Thyroid gland (tissue), 4 donors: ENCODE data around the gene SYNPO. TPM values are rescaled to one million over a fixed set of nuclear protein-coding genes. Genes with fewer than 3 reads are reported as not detected.

ENCODE experiments used
- DNase-seq, 2 donors: peaks; one replicate each; pipeline ENCODE4 v3.0.0-alpha.2; 2019
- H3K27ac ChIP-seq, 3 donors: fragments of 200-600 bp; sonication (generic); 1 replicate in 2 of 3; 2 replicates in 1 of 3; pipeline ENCODE4 v1.5.1; 2016 to 2019; ENCODE audit warnings: mild to moderate bottlenecking in 1 of 3, moderate library complexity in 1 of 3
- H3K27me3 ChIP-seq: fragments of 200-600 bp; sonication (generic); one replicate; pipeline ENCODE4 v1.5.1; 2019
- H3K36me3 ChIP-seq, 2 donors: fragments of 200-600 bp; sonication (generic); one replicate each; pipeline ENCODE4 v1.5.1; 2016 to 2019
- H3K4me1 ChIP-seq, 2 donors: fragments of 200-600 bp; sonication (generic); one replicate each; pipeline ENCODE4 v1.5.1; 2017 to 2019
- H3K4me3 ChIP-seq, 3 donors: fragments of 200-600 bp; sonication (generic); replicated peaks in 1 of 3; 1 replicate in 2 of 3; 2 replicates in 1 of 3; pipeline ENCODE4 v1.5.1; 2016; ENCODE audit warnings: mild to moderate bottlenecking in 1 of 3
- H3K9me3 ChIP-seq: fragments of 200-600 bp; sonication (generic); one replicate; pipeline ENCODE4 v1.5.1; 2017
- POLR2A ChIP-seq, 2 donors: fragments of 450-650 bp; IDR thresholded peaks; one replicate each; pipeline ENCODE4 v1.6.1; 2017; ENCODE audit warnings: antibody characterized with exemption in 2 of 2, mild to moderate bottlenecking in 2 of 2, moderate library complexity in 1 of 2
- WGBS, 2 donors: methylation state at CpG; one replicate each; pipeline ENCODE4 v1.1.5; 2017; 5-methylcytosine and 5-hydroxymethylcytosine counted together
- intact Hi-C: fragments of 100-400 bp; cut with DNase I; formaldehyde crosslinking; loops from one replicate; pipeline ENCODE4 v1.15.1; 2023
- total RNA-seq, 4 donors: library from RNA; depleted of rRNA; stranded (reverse); fragments of >200 nt; gene quantifications; one replicate each; pipeline ENCODE4 v1.2.3, GENCODE V29; 2016
- TF ChIP-seq, protein P1 (sequence below), 6 experiments: fragments of 200-600 bp in 3 of 6; fragments of 450-650 bp in 3 of 6; sonication (generic) in 3 of 6; IDR thresholded peaks; one replicate each; pipeline ENCODE4 v1.5.1; 2016 to 2019; ENCODE audit warnings: antibody characterized with exemption in 6 of 6, mild to moderate bottlenecking in 2 of 6, inconsistent platforms in 1 of 6, moderate library complexity in 1 of 6

The SYNPO gene
- total RNA-seq, 4 donors from 2014 or later, result 8.8 to 19.3 (median 14.1) TPM

DNA sequence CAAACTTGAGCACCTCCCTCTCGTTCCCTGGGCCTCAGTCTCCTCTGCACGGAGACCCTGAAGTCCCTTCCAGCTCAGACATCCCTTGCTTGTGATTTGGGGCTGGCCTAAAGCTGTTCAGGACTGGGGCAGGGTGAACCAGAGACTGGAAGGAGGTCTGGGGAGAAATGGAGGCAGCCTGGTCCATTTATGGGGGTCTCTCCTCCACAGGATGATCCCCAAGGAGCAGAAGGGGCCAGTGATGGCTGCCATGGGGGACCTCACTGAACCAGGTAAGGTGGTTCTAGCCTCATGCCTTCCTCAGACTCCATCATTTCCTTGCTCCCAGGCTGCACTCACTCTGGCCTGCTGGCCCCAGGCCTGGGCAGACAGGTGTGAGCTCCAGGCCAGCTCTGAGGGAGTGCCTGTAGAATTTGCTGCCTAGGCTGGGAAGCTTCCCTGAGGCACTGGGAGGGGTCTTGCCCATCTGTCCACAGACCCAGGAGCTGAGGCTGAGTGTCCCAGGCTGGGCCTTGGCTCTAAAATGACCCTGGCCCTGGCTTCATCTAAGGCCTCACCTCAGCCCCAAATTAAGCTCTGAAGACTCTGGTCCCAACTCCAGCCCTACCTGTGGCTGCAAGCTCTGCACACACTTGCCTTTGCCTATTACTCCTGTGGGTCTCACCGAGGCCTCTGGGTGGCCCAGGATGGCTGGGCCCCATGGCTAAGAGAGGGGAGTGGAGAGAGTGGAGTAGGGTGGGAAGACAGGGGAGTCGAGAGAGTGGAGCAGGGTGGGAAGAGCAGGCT lies 22.5 kb downstream of the SYNPO start:
- H3K27me3 ChIP-seq, result no peaks in the 10 kb centered on the region
- H3K27ac ChIP-seq, result no peak overlapping the region
- no peak overlapping the region for H3K4me3 ChIP-seq
- intact Hi-C loops, result no loop called here
- no peaks in the 10 kb centered on the region for H3K4me1 ChIP-seq
- no peaks in the 10 kb centered on the region for H3K9me3 ChIP-seq
- no peak for DNase-seq
- 76 to 81% methylated on average over 4 of the region's 4 CpGs for WGBS, 2 donors
- no peaks in the 10 kb centered on the region for H3K36me3 ChIP-seq
- TF ChIP-seq, protein P1, sequence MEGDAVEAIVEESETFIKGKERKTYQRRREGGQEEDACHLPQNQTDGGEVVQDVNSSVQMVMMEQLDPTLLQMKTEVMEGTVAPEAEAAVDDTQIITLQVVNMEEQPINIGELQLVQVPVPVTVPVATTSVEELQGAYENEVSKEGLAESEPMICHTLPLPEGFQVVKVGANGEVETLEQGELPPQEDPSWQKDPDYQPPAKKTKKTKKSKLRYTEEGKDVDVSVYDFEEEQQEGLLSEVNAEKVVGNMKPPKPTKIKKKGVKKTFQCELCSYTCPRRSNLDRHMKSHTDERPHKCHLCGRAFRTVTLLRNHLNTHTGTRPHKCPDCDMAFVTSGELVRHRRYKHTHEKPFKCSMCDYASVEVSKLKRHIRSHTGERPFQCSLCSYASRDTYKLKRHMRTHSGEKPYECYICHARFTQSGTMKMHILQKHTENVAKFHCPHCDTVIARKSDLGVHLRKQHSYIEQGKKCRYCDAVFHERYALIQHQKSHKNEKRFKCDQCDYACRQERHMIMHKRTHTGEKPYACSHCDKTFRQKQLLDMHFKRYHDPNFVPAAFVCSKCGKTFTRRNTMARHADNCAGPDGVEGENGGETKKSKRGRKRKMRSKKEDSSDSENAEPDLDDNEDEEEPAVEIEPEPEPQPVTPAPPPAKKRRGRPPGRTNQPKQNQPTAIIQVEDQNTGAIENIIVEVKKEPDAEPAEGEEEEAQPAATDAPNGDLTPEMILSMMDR (IDR thresholded peaks at IDR 0.05), result no peak
- no peak for TF ChIP-seq POLR2A (IDR thresholded peaks at IDR 0.05)

GRCh38 chr5:150663936-150664335 lies 23.5 kb downstream of the SYNPO start:
- intact Hi-C loops, result no loop called here
- no peaks in the 10 kb centered on the region for H3K9me3 ChIP-seq
- H3K4me3 ChIP-seq, result no peak overlapping the region
- DNase-seq, result no peak
- H3K27ac ChIP-seq, result no peak overlapping the region
- no peak for TF ChIP-seq POLR2A (IDR thresholded peaks at IDR 0.05)
- TF ChIP-seq, protein P1 (IDR thresholded peaks at IDR 0.05), result no peak
- H3K36me3 ChIP-seq, result no peaks in the 10 kb centered on the region
- no peaks in the 10 kb centered on the region for H3K4me1 ChIP-seq
- H3K27me3 ChIP-seq, result no peaks in the 10 kb centered on the region
- WGBS, 2 donors, result 92 to 94% methylated on average over 3 of the region's 3 CpGs

DNA sequence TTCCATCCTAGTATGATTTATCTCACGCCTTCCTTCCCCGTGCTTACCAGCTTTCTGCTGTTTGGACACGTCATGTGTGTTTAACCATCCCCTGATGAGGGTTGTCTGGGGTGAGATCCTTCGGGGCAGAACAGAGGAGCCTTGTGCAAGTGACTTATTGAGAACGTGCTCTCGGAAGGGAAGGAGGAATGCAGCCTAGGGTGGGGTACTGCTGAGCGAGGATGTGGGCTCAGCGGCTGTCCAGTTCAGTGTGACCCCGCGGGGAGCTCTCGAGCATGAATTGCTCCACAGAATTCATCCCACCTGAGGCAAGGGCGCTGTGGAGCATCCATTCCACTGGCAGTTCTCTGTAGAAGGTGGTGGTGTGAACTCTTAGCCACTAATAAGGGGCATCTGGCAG lies 24.6 kb downstream of the SYNPO start:
- Histone ChIP-seq H3K27me3 (no peaks in the 10 kb centered on the region), H3K36me3 (no peaks in the 10 kb centered on the region), H3K4me1 (no peaks in the 10 kb centered on the region), H3K27ac (no peak overlapping the region), H3K9me3 (no peaks in the 10 kb centered on the region), H3K4me3 (no peak overlapping the region)
- no peak for TF ChIP-seq POLR2A (IDR thresholded peaks at IDR 0.05)
- TF ChIP-seq, protein P1 (IDR thresholded peaks at IDR 0.05), result no peak
- intact Hi-C loops, result no loop called here
- no peak for DNase-seq
- WGBS, 2 donors, result 52 to 68% methylated on average over 12 of the region's 12 CpGs

DNA sequence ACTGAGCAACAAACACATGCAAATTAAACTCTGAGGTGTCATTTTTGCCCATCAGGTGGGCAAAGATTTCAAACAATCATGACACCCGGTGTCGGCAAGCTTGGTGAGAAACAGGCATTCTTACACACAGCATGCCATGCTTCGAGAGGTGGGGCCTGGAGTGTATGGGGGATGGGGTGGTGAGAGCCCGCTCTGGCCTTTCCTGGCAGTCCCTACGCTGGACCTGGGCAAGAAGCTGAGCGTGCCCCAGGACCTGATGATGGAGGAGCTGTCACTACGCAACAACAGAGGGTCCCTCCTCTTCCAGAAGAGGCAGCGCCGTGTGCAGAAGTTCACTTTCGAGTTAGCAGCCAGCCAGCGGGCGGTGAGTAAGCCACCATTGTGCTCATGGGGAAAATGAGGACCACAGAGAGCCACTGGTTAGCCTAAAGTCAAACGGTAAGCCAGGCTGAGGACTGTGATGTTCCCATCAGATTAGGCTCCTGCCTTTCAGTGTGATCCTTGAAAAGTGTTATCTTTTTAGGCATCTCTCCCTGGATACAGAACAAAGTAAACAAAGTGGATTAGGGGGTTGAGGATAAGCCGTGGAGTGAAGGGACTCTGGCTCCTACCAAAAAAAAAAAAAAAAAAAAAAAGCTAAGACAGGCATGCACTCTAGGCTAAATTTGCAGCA lies 30.0 kb downstream of the SYNPO start:
- TF ChIP-seq POLR2A (IDR thresholded peaks at IDR 0.05), result no peak
- TF ChIP-seq, protein P1 (IDR thresholded peaks at IDR 0.05), result no peak
- no peak for DNase-seq
- intact Hi-C loops, result no loop called here
- Histone ChIP-seq H3K9me3 (no peaks in the 10 kb centered on the region), H3K36me3 (no peaks in the 10 kb centered on the region), H3K4me1 (peaks cover 11 to 19% of the 10 kb centered on the region in 2 donors), H3K4me3 (no peak overlapping the region), H3K27ac (no peak overlapping the region), H3K27me3 (peaks cover 11% of the 10 kb centered on the region)
- 57 to 61% methylated on average over 13 to 14 of the region's 14 CpGs for whole genome bisulfite sequencing, 2 donors

- DNase-seq, result no peak
- Histone ChIP-seq H3K27ac (no peak overlapping the region), H3K36me3 (no peaks in the 10 kb centered on the region), H3K4me3 (no peak overlapping the region), H3K4me1 (peaks cover 11 to 19% of the 10 kb centered on the region in 2 donors), H3K9me3 (no peaks in the 10 kb centered on the region), H3K27me3 (peaks cover 11% of the 10 kb centered on the region)
- TF ChIP-seq POLR2A (IDR thresholded peaks at IDR 0.05), result no peak
- TF ChIP-seq, protein P1 (IDR thresholded peaks at IDR 0.05), result no peak
- 50 to 54% methylated on average over 2 of the region's 2 CpGs for WGBS, 2 donors
- intact Hi-C loops, result no loop called here
These were observed 30.5 kb downstream of the SYNPO start for GRCh38 chr5:150670948-150671310.
